LNCaP clone FGC (cell line): ENCODE measurements around the gene GP5.

ENCODE experiments used
- DNase-seq: peaks from one replicate; pipeline ENCODE4 v3.0.0-alpha.2; 2011; ENCODE audit warnings: low read depth
- H3K4me3 ChIP-seq: 2 replicates; pipeline ENCODE4 v1.5.1; 2011; ENCODE audit warnings: mild to moderate bottlenecking, low read depth, low read length, control low read depth
- CTCF ChIP-seq: IDR thresholded peaks from 2 replicates; pipeline ENCODE4 v1.5.1; 2012; ENCODE audit warnings: mild to moderate bottlenecking; ENCODE audit not compliant: control insufficient read depth, insufficient read depth; ENCODE audit errors: extremely low read depth

The GP5 gene

GRCh38 chr3:194354315-194354714 is 44.8 kb downstream of the GP5 start:
- TF ChIP-seq CTCF, result no peak
- H3K4me3 ChIP-seq, result no peak overlapping the region
- no peak for DNase-seq

- TF ChIP-seq CTCF, result no peak
- H3K4me3 ChIP-seq, result no peak overlapping the region
- peak; percentile 45 for DNase-seq
Measured at GRCh38 chr3:194352667-194353246, 46.3 kb downstream of the GP5 start.

GRCh38 chr3:194351952-194352536 is 47.0 kb downstream of the GP5 start:
- no peak for DNase-seq
- H3K4me3 ChIP-seq, result no peak overlapping the region
- TF ChIP-seq CTCF, result no peak

- no peak for DNase-seq
- H3K4me3 ChIP-seq, result no peak within 1 kb of the TSS
- TF ChIP-seq CTCF, result no peak
Measured at GRCh38 chr3:194351080-194351672, 47.9 kb downstream of the GP5 start, which contains the start of gene CPN2. CPN2 (minus strand) TSS chr3:194351328; CDS start chr3:194342702, 8,626 bp downstream.

- no peak for TF ChIP-seq CTCF
- H3K4me3 ChIP-seq, result no peak overlapping the region
- DNase-seq, result no peak
Measured at GRCh38 chr3:194350726-194351071, 48.4 kb downstream of the GP5 start.

GRCh38 chr3:194348354-194348753 is 50.7 kb downstream of the GP5 start:
- no peak overlapping the region for H3K4me3 ChIP-seq
- DNase-seq, result no peak
- TF ChIP-seq CTCF, result no peak
